HG02852 (cell line): ENCODE results near the gene UPB1.

ENCODE experiments used
- ATAC-seq: cut with Tn5 transposase; IDR thresholded peaks from one replicate; pipeline ENCODE4 v1.9.1; 2021; ENCODE audit warnings: mild to moderate bottlenecking, moderate library complexity; ENCODE audit not compliant: unreplicated experiment

Gene UPB1

GRCh38 chr22:24555165-24556039, 60.3 kb downstream of the UPB1 start, which contains the start of gene SNRPD3:
TSS of gene SNRPD3 (plus strand) at chr22:24555999. CDS start at chr22:24557675, 1,676 bp downstream.
- peak; percentile 67 for ATAC-seq

GRCh38 chr22:24559471-24559870, 64.3 kb downstream of the UPB1 start:
- no peak for ATAC-seq

GRCh38 chr22:24563246-24563645, 68.1 kb downstream of the UPB1 start:
- no peak for ATAC-seq

- ATAC-seq: no peak
These were observed 69.4 kb downstream of the UPB1 start for GRCh38 chr22:24564376-24565058.

- no peak for ATAC-seq
These were observed 69.9 kb downstream of the UPB1 start for GRCh38 chr22:24565077-24565476.

GRCh38 chr22:24566899-24567511, 71.9 kb downstream of the UPB1 start:
- no peak for ATAC-seq

- ATAC-seq: no peak
These were observed 72.5 kb downstream of the UPB1 start for GRCh38 chr22:24567668-24568067.

- ATAC-seq: no peak
These were observed 76.1 kb downstream of the UPB1 start for GRCh38 chr22:24571266-24571665.

GRCh38 chr22:24576778-24577177, 81.6 kb downstream of the UPB1 start:
- no peak for ATAC-seq
